ENCODE data around the gene SCN4A.
"Not testable (repeated sequence)": the region's sequence is repeated elsewhere in the genome, so short reads cannot be mapped to it uniquely, and the experiment has no call there.

The SCN4A gene

DNA sequence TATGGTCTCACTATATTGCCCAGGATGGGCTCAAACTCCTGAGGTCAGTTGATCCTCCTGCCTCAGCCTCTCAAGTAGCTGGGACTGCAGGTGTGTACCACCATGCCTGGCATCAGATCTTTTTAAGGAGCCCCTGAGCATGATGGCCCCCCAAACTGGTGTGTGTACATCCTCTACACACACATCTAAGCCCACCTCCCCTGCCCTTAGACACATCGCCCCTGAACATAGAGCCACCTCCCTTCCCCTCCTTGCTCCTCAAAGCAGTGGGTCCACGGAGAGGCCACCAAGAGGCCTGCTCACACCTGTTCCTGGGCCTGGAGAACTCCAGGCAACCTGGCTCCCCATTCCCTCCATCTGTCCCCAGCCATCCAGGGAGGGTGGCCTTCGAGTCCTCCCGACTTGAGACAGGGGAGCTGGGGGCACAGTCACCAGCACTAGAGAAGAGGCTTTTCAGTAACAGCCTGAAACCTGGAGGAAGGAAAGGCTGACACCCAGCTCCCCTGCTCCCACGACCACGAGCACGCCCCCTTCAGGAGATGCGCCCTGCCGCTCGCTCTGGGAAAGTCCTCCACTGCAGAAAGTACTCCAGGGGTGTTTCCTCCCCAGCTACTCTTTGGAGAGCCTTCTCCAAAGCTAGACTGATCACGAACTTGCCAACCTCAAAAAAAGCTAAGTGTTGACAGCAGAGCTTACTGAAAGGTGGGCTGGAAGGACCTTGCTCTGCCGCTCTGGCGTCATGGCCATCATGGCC lies 12.8 kb upstream of the SCN4A start:
- TF ChIP-seq, protein P1, sequence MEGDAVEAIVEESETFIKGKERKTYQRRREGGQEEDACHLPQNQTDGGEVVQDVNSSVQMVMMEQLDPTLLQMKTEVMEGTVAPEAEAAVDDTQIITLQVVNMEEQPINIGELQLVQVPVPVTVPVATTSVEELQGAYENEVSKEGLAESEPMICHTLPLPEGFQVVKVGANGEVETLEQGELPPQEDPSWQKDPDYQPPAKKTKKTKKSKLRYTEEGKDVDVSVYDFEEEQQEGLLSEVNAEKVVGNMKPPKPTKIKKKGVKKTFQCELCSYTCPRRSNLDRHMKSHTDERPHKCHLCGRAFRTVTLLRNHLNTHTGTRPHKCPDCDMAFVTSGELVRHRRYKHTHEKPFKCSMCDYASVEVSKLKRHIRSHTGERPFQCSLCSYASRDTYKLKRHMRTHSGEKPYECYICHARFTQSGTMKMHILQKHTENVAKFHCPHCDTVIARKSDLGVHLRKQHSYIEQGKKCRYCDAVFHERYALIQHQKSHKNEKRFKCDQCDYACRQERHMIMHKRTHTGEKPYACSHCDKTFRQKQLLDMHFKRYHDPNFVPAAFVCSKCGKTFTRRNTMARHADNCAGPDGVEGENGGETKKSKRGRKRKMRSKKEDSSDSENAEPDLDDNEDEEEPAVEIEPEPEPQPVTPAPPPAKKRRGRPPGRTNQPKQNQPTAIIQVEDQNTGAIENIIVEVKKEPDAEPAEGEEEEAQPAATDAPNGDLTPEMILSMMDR (IDR thresholded peaks at IDR 0.05; ENCODE audit: extremely low read depth, insufficient read depth, missing control alignments): no peak
- in situ Hi-C loops (cut with MboI; ENCODE audit: low pct_unique_long_range_greater_than_20kb, low sequenced_read_pairs, unreplicated experiment): no loop called here
- no peak for DNase-seq (ENCODE audit: low spot score)

DNA sequence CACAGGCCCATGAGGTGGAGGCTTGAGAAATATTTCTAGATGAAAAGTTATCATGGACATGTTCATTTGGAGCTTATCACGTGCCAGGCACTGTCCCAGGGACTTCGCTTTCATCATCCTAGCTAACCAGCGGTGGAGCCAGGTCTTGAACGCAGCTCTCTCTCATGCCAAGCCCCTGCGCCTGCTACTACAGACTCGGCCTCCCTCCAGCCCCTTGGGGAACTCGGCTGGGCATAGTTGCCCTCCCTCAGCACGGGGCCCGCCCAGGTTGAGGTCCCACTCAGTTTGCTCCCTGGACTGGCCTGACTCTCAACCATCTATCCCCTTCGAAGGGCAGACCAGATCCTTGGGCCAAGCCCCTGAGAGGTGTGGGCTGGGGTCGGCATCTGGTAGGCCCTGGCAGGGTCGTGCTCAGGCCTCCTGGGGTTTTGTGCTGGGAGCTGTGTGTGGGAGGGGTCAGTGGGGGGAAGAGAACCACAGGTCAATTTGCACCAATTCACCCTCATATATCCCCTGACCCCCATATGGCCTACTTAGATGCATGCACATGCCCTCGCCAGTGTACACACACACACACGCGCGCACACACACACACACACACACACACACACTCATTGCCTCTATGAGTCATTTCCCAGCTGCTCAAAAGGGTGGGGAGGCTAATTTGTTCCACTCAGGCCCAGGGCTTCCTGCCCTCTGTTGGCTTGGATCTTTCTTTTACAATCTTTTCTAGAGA lies 12.1 kb upstream of the SCN4A start:
- TF ChIP-seq, protein P1 (IDR thresholded peaks at IDR 0.05; ENCODE audit: extremely low read depth, insufficient read depth, missing control alignments): no peak
- in situ Hi-C loops (cut with MboI; ENCODE audit: low pct_unique_long_range_greater_than_20kb, low sequenced_read_pairs, unreplicated experiment): no loop called here
- DNase-seq (ENCODE audit: low spot score): no peak

- no peak for DNase-seq (ENCODE audit: low spot score)
- in situ Hi-C loops (cut with MboI; ENCODE audit: low pct_unique_long_range_greater_than_20kb, low sequenced_read_pairs, unreplicated experiment): no loop called here
- TF ChIP-seq, protein P1 (IDR thresholded peaks at IDR 0.05; ENCODE audit: extremely low read depth, insufficient read depth, missing control alignments): no peak
Observed at GRCh38 chr17:63984236-63984635, 11.5 kb upstream of the SCN4A start.

GRCh38 chr17:63983320-63983719 lies 10.6 kb upstream of the SCN4A start:
- no peak for DNase-seq (ENCODE audit: low spot score)
- TF ChIP-seq, protein P1 (IDR thresholded peaks at IDR 0.05; ENCODE audit: extremely low read depth, insufficient read depth, missing control alignments): no peak
- in situ Hi-C loops (cut with MboI; ENCODE audit: low pct_unique_long_range_greater_than_20kb, low sequenced_read_pairs, unreplicated experiment): no loop called here

DNA sequence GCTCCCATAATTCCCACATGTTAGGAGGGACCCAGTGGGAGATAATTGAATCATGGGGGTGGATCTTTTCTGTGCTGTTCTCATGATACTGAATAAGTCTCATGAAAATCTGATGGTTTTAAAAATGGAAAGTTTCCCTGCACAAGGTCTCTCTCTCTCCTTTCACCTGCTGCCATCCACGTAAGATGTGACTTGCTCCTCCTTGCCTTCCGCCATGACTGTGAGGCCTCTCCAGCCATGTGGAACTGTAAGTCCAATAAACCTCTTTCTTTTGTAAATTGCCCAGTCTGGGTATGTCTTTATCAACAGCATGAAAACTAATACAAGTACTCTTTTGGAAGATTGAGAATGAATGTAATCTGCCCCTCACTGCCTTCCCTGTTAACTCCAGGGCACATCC lies 9.9 kb upstream of the SCN4A start:
- in situ Hi-C loops (cut with MboI; ENCODE audit: low pct_unique_long_range_greater_than_20kb, low sequenced_read_pairs, unreplicated experiment); DNase-seq (ENCODE audit: low spot score): not testable (repeated sequence)

DNA sequence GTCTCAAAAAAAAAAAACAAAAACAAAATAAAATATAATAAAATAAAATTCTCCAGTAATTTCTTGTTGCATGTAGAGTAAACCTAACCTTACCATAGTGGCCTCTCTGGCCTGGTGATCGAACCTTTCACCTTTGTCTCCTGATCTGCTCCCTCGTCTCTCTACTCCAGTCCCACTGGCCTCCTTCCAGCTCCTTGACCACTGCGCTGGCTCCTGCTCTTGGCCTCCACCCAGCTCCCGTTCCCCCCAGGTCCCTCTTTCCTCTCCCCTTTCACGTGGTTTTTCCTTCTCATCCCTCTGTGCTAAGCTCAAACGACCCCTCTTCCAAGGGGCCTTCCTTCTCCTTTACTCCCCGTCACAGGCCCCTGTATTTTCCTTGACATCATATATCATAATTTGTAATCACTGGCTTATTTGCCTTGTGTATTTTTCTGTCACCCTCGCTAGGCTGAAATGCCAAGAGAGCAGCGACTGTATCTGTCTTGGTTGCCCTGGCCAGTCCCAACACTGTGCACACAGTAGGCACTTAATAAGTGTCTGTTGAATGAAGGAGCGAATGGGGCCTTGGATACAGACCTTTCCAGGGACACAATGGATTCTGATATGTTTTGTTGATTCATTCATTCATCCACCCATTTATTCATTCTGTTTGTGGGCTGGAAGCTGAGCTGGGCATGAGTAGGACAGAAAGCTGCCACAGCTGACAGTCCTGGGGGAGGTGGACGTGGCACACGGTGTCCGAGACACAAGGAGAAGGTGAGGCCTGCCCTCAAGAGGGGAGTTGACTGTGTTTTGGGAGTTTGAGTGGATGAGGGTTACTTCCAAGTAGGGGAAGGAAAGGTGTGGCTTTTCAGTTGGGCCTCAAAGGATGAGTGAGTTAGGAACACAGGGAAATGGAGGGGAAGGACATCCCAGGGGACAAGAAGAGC lies 5.8 kb upstream of the SCN4A start:
- DNase-seq (ENCODE audit: low spot score): no peak
- TF ChIP-seq, protein P1 (IDR thresholded peaks at IDR 0.05; ENCODE audit: extremely low read depth, insufficient read depth, missing control alignments): no peak
- in situ Hi-C loops (cut with MboI; ENCODE audit: low pct_unique_long_range_greater_than_20kb, low sequenced_read_pairs, unreplicated experiment): no loop called here

Measured in GM13977 (cell line).